Activated B cell treated with CpG ODN at 0.5 μM for 24 hours (primary cell): ENCODE measurements around the gene SMIM12. TPM values are rescaled to one million over a fixed set of nuclear protein-coding genes. Genes with fewer than 3 reads are reported as not detected.

Source experiments
- ATAC-seq: fragments of 200-7000 bp; cut with Tn5 transposase; one replicate; pipeline ENCODE4 v1.10.0; 2021; ENCODE audit warnings: low read depth, mild to moderate bottlenecking, moderate library complexity
- CTCF ChIA-PET: fragments of 350-600 bp; sonication (Branson Sonifier 250); formaldehyde crosslinking; loops from one replicate; lab custom pipeline; 2021; ENCODE audit warnings: antibody characterized with exemption; lab: Charles Lee
- POLR2A ChIA-PET: fragments of 350-600 bp; sonication (Branson Sonifier 250); formaldehyde crosslinking; loops from one replicate; lab custom pipeline; 2021; ENCODE audit warnings: antibody characterized with exemption; lab: Charles Lee
- DNase-seq: peaks from one replicate; pipeline ENCODE4 v3.0.0; 2022
- H3K27ac Mint-ChIP-seq: one replicate; pipeline ENCODE4 v1.8.0; 2020; ENCODE audit warnings: mixed read lengths
- H3K27me3 Mint-ChIP-seq: one replicate; pipeline ENCODE4 v1.8.0; 2021; ENCODE audit warnings: mixed read lengths
- H3K36me3 Mint-ChIP-seq: one replicate; pipeline ENCODE4 v1.8.0; 2021; ENCODE audit warnings: low read depth, mixed read lengths
- H3K4me1 Mint-ChIP-seq: one replicate; pipeline ENCODE4 v1.8.0; 2021; ENCODE audit warnings: mixed read lengths
- H3K4me3 Mint-ChIP-seq: one replicate; pipeline ENCODE4 v1.8.0; 2020; ENCODE audit warnings: mild to moderate bottlenecking, mixed read lengths
- H3K9me3 Mint-ChIP-seq: one replicate; pipeline ENCODE4 v1.8.0; 2020; ENCODE audit warnings: mixed read lengths
- CTCF ChIP-seq: fragments of 200-600 bp; IDR thresholded peaks from one replicate; pipeline ENCODE4 v1.8.0; 2022; ENCODE audit warnings: antibody characterized with exemption, mild to moderate bottlenecking
- intact Hi-C: fragments of 100-400 bp; cut with micrococcal nuclease; formaldehyde crosslinking; loops from one replicate; pipeline ENCODE4 v1.15.1; 2024
- total RNA-seq: library from RNA; stranded (reverse); gene quantifications from 2 replicates; pipeline ENCODE4 v1.2.3, GENCODE V29; 2022

The SMIM12 gene
- total RNA-seq, 1 donor from 2014 or later, result 45.9 TPM

GRCh38 chr1:34840426-34840825 lies 19.1 kb downstream of the SMIM12 start:
- H3K9me3 Mint-ChIP-seq, result no peaks in the 10 kb centered on the region
- no peak overlapping the region for H3K4me3 Mint-ChIP-seq
- no peak for TF ChIP-seq CTCF
- CTCF ChIA-PET, result no interaction called here
- no peaks in the 10 kb centered on the region for H3K27me3 Mint-ChIP-seq
- H3K36me3 Mint-ChIP-seq, result peaks cover 3% of the 10 kb centered on the region
- POLR2A ChIA-PET, result no interaction called here
- no peak overlapping the region for H3K27ac Mint-ChIP-seq
- H3K4me1 Mint-ChIP-seq, result no peaks in the 10 kb centered on the region
- intact Hi-C loops, result no loop called here
- DNase-seq (no peak), ATAC-seq (no peak)

- TF ChIP-seq CTCF, result no peak
- Mint-ChIP-seq H3K27ac (no peak overlapping the region), H3K27me3 (no peaks in the 10 kb centered on the region), H3K4me3 (no peak overlapping the region), H3K4me1 (no peaks in the 10 kb centered on the region), H3K36me3 (peaks cover 3% of the 10 kb centered on the region), H3K9me3 (no peaks in the 10 kb centered on the region)
- ChIA-PET POLR2A (no interaction called here), CTCF (no interaction called here)
- intact Hi-C loops, result no loop called here
- DNase-seq (no peak), ATAC-seq (no peak)
Observed at GRCh38 chr1:34839526-34840305, 19.8 kb downstream of the SMIM12 start.

GRCh38 chr1:34833711-34834110 lies 25.8 kb downstream of the SMIM12 start:
- no peaks in the 10 kb centered on the region for H3K9me3 Mint-ChIP-seq
- ATAC-seq (no peak), DNase-seq (no peak)
- H3K27me3 Mint-ChIP-seq, result no peaks in the 10 kb centered on the region
- H3K36me3 Mint-ChIP-seq, result no peaks in the 10 kb centered on the region
- no peaks in the 10 kb centered on the region for H3K4me1 Mint-ChIP-seq
- H3K27ac Mint-ChIP-seq, result no peak overlapping the region
- no peak for TF ChIP-seq CTCF
- no peak overlapping the region for H3K4me3 Mint-ChIP-seq
- CTCF ChIA-PET, result no interaction called here
- POLR2A ChIA-PET, result no interaction called here
- intact Hi-C loops, result no loop called here

- Mint-ChIP-seq H3K4me3 (no peak overlapping the region), H3K27me3 (no peaks in the 10 kb centered on the region), H3K36me3 (no peaks in the 10 kb centered on the region), H3K9me3 (no peaks in the 10 kb centered on the region), H3K27ac (no peak overlapping the region), H3K4me1 (no peaks in the 10 kb centered on the region)
- DNase-seq, result no peak
- ATAC-seq, result no peak
- CTCF ChIA-PET, result no interaction called here
- no peak for TF ChIP-seq CTCF
- POLR2A ChIA-PET, result no interaction called here
- intact Hi-C loops, result no loop called here
Observed at GRCh38 chr1:34831721-34832246, 27.8 kb downstream of the SMIM12 start.

- no peak for DNase-seq
- Mint-ChIP-seq H3K27ac (no peak overlapping the region), H3K4me3 (no peak overlapping the region), H3K27me3 (no peaks in the 10 kb centered on the region), H3K9me3 (no peaks in the 10 kb centered on the region), H3K4me1 (no peaks in the 10 kb centered on the region), H3K36me3 (no peaks in the 10 kb centered on the region)
- ChIA-PET CTCF (no interaction called here), POLR2A (no interaction called here)
- intact Hi-C loops, result no loop called here
- no peak for ATAC-seq
- no peak for TF ChIP-seq CTCF
Observed at GRCh38 chr1:34829250-34829649, 30.3 kb downstream of the SMIM12 start.
